SU-DHL-6 (cell line): ENCODE results near the gene UPK3A.

Experiments
- CTCF ChIP-seq: fragments of 200-600 bp; sonication (generic); IDR thresholded peaks from one replicate; pipeline ENCODE4 v1.5.1; 2017; ENCODE audit warnings: antibody characterized with exemption, mild to moderate bottlenecking, low read length, moderate library complexity; ENCODE audit not compliant: insufficient read depth, poor library complexity, severe bottlenecking
- EZH2phosphoT487 ChIP-seq: fragments of 200-600 bp; sonication (generic), shearing (Covaris generic); conservative IDR thresholded peaks from 2 replicates; pipeline ENCODE4 v1.6.1; 2018; ENCODE audit warnings: mild to moderate bottlenecking, antibody characterized with exemption, low read length, moderate library complexity, mixed read lengths

DNA sequence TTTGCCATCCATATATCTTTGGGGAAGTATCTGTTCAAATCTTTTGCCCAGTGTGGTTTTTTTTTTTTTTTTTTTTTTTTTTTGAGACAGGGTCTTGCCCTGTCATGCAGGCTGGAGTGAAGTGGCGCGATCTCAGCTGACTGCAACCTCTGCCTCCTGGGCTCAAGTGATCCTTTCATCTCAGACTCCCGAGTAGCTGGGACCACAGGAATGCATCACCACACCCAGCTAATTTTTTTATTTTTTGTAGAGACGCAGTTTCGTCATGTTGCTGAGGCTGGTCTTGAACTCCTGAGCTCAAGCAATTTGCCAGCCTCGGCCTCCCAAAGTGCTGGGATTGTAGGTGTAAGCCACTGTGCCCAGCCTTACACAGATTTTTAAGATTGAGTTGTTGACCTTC is 20.2 kb downstream of the UPK3A start:
- TF ChIP-seq CTCF (no peak), EZH2phosphoT487 (no peak)
